Endothelial cell of umbilical vein (primary cell): ENCODE measurements around the gene LRRC37B. TPM values are rescaled to one million over a fixed set of nuclear protein-coding genes. Genes with fewer than 3 reads are reported as not detected.
"Not testable (repeated sequence)": the region's sequence is repeated elsewhere in the genome, so short reads cannot be mapped to it uniquely, and the experiment has no call there.

Experiments
- BruUV-seq: library from RNA; stranded (reverse); fragments of 400-500 nt; replicated peaks from 2 replicates; lab custom pipeline; 2021; lab: Mats Ljungman, UMichigan
- CTCF ChIA-PET: fragments of 300-600, 350-600 bp; sonication (Branson Sonifier 250); formaldehyde crosslinking; loops from one replicate; lab custom pipeline; 2021; ENCODE audit warnings: antibody characterized with exemption, inconsistent platforms; lab: Charles Lee
- POLR2A ChIA-PET: fragments of 300-600, 350-600 bp; sonication (Branson Sonifier 250); formaldehyde crosslinking; loops from one replicate; lab custom pipeline; 2021; ENCODE audit warnings: antibody characterized with exemption, inconsistent platforms; lab: Charles Lee
- DNase-seq: peaks from one replicate; pipeline ENCODE4 v3.0.0-alpha.2; 2011; ENCODE audit warnings: low read depth, low spot score
- FAIRE-seq: peaks from 2 replicates; lab custom pipeline; 2011; peaks lifted over from hg19 to GRCh38; lab: Jason Lieb, UNC
- H2AFZ ChIP-seq: 2 replicates; pipeline ENCODE4 v1.6.0; 2012; ENCODE audit warnings: low read depth, low read length, control low read depth, inconsistent platforms
- H3K27ac ChIP-seq: 2 replicates; pipeline ENCODE4 v1.5.1; 2011; ENCODE audit warnings: low read depth, mild to moderate bottlenecking, control low read depth, low read length, moderate library complexity; ENCODE audit not compliant: insufficient read depth
- H3K27me3 ChIP-seq, 2 experiments: 2 replicates each; pipeline versions ENCODE4 v1.6.0 to v1.6.1; 2011; ENCODE audit warnings: low read length in 2 of 2, mixed read lengths in 1 of 2; ENCODE audit not compliant: control insufficient read depth in 2 of 2, insufficient read depth in 2 of 2
- H3K36me3 ChIP-seq, 2 experiments: 2 replicates in 1 of 2; 3 replicates in 1 of 2; pipeline ENCODE4 v1.5.1; 2011; ENCODE audit warnings: low read length in 2 of 2, mild to moderate bottlenecking in 1 of 2, moderate library complexity in 1 of 2; ENCODE audit not compliant: control insufficient read depth in 2 of 2, insufficient read depth in 2 of 2; ENCODE audit errors: extremely low read depth in 1 of 2
- H3K4me1 ChIP-seq: 3 replicates; pipeline ENCODE4 v1.5.1; 2011; ENCODE audit warnings: mild to moderate bottlenecking, low read length; ENCODE audit not compliant: control insufficient read depth, insufficient read depth; ENCODE audit errors: extremely low read depth
- H3K4me2 ChIP-seq: 2 replicates; pipeline ENCODE4 v1.6.1; 2011; ENCODE audit warnings: low read length, control low read depth, mixed read lengths; ENCODE audit not compliant: insufficient read depth
- H3K4me3 ChIP-seq, 3 experiments: fragments of 200-600 bp in 1 of 3; sonication (generic), shearing (Covaris generic) in 1 of 3; replicated peaks in 1 of 3; 2 replicates each; pipeline ENCODE4 v1.5.1; 2011 to 2016; ENCODE audit warnings: control low read depth in 3 of 3, low read length in 3 of 3, mild to moderate bottlenecking in 2 of 3, inconsistent platforms in 1 of 3, low read depth in 1 of 3, moderate library complexity in 1 of 3; ENCODE audit not compliant: insufficient read depth in 1 of 3
- H3K79me2 ChIP-seq: 2 replicates; pipeline ENCODE4 v1.6.0; 2012; ENCODE audit warnings: low read length, inconsistent platforms; ENCODE audit not compliant: control insufficient read depth, insufficient read depth
- H3K9ac ChIP-seq: replicated peaks from 2 replicates; pipeline ENCODE3; 2011; ENCODE audit warnings: low read length, control low read depth; ENCODE audit not compliant: insufficient read depth; ENCODE audit errors: extremely low read depth
- H3K9me1 ChIP-seq: replicated peaks from 3 replicates; pipeline ENCODE4 v1.6.0; 2011; ENCODE audit warnings: mild to moderate bottlenecking, low read length; ENCODE audit not compliant: control insufficient read depth, insufficient read depth; ENCODE audit errors: extremely low read depth
- H3K9me3 ChIP-seq: replicated peaks from 2 replicates; pipeline ENCODE4 v1.5.1; 2012; ENCODE audit warnings: low read length, inconsistent platforms; ENCODE audit not compliant: control insufficient read depth, insufficient read depth
- H4K20me1 ChIP-seq: replicated peaks from 2 replicates; pipeline ENCODE3; 2011; ENCODE audit warnings: mild to moderate bottlenecking, low read length; ENCODE audit not compliant: control insufficient read depth, insufficient read depth; ENCODE audit errors: extremely low read depth
- dilution Hi-C: fragments of 300-500 bp; cut with MboI; formaldehyde crosslinking; loops from one replicate; pipeline ENCODE4 v1.15.0; 2019; ENCODE audit warnings: low sequenced_read_pairs; ENCODE audit not compliant: extremely low pct_ligation_motif_present
- intact Hi-C: fragments of 100-400 bp; cut with micrococcal nuclease; formaldehyde crosslinking; loops from one replicate; pipeline ENCODE4 v1.10.0; 2022
- polyA plus RNA-seq, 4 experiments: library from polyadenylated mRNA; depleted of rRNA in 3 of 4; stranded (reverse) in 3 of 4; unstranded in 1 of 4; fragments of >200 nt; gene quantifications; 2 replicates each; pipeline versions ENCODE4 v1.2.1 to v1.2.3, GENCODE V29; 2011 to 2012; ENCODE audit warnings: missing spikeins in 1 of 4
- total RNA-seq: library from RNA; stranded (reverse); gene quantifications from 2 replicates; pipeline ENCODE4 v1.2.3, GENCODE V29; 2021

The LRRC37B gene
- total and polyA plus RNA-seq, 2 donors (not counting 3 experiments of a cell fraction or from before 2014, with no cell fraction given) = 12.9 to 22.5 TPM

DNA sequence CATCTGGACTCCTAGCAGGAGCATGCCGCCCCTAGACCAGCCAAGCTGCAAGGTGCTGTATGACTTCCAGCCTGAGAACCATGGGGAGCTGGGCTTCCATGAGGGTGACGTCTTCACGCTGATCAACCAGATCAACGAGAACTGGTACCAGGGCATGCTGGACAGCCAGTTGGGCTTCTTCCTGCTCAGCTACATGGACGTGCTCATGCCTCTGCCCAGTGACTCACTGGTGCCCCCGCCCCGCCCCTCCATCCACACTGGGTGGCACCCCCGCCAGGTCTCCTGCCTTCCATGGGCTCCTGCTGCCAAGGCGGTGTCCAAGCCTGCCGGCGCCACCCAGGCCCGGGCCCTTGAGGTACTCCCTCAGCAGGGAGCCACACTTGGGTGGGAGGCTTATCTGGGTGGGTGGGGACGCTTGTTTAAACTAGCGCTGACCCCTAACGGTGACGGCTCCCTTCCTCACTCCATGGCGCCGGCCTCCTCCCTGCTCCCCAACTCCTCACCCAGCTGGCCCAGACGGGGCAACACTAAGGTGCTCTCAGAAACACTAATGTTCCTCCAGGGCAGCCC, 34.2 kb downstream of the LRRC37B start:
- BruUV-seq, H3K27me3 ChIP-seq, H3K79me2 ChIP-seq, FAIRE-seq, POLR2A ChIA-PET, H2AFZ ChIP-seq, H3K9me3 ChIP-seq, H3K4me1 ChIP-seq, intact Hi-C loops, H3K36me3 ChIP-seq, CTCF ChIA-PET, dilution Hi-C loops, H3K27ac ChIP-seq, H3K4me3 ChIP-seq, H3K9me1 ChIP-seq, H3K4me2 ChIP-seq, H3K9ac ChIP-seq, DNase-seq, H4K20me1 ChIP-seq: not testable (repeated sequence)

DNA sequence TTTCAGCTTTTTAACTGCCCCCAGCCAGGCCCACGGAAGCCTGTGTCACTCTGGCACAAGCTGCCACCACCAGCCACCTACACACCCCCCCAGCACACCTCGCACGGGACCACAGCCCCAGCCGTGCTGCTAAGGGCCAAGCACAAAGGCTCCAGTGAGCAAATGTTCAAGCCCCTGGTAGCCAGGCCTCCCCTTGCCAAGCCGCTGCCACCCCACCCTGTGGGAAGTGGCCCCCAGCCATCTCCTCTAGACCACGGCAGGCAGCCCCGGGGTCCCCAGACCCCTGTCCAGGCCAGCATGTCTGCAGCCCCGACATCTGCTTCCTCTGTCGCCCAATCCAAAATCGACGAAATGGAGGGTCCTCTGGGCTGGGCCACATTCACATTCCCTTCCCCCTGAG, 35.1 kb downstream of the LRRC37B start:
- H3K27ac ChIP-seq, CTCF ChIA-PET, H3K36me3 ChIP-seq, H3K4me2 ChIP-seq, H3K9me3 ChIP-seq, BruUV-seq, DNase-seq, dilution Hi-C loops, H2AFZ ChIP-seq, POLR2A ChIA-PET, H3K9ac ChIP-seq, H4K20me1 ChIP-seq, H3K27me3 ChIP-seq, H3K79me2 ChIP-seq, H3K9me1 ChIP-seq, FAIRE-seq, H3K4me1 ChIP-seq, intact Hi-C loops, H3K4me3 ChIP-seq: not testable (repeated sequence)

DNA sequence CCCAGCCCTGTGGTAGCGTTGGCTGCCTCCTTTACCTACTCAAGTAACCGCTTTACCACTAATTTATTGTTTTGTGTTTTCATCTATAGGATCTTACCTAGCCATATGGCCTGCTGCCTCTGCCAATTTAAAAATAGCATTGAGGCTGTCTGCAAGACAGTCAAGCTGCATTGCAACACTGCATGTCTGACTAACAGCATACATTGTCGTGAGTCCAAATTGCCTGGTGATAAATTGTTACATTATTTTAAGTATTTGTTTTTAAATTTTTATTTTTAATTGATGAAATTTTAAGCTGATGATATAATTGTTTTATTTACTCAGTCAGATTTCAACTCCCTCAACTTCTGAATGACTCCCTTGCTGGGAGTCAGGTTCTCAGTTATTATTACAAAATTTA, 38.4 kb downstream of the LRRC37B start:
- POLR2A ChIA-PET, H3K9ac ChIP-seq, H3K79me2 ChIP-seq, H3K4me3 ChIP-seq, H3K27ac ChIP-seq, intact Hi-C loops, H3K27me3 ChIP-seq, FAIRE-seq, H4K20me1 ChIP-seq, H3K4me1 ChIP-seq, H3K9me1 ChIP-seq, H3K36me3 ChIP-seq, CTCF ChIA-PET, H3K9me3 ChIP-seq, H3K4me2 ChIP-seq, DNase-seq, BruUV-seq, dilution Hi-C loops, H2AFZ ChIP-seq: not testable (repeated sequence)

DNA sequence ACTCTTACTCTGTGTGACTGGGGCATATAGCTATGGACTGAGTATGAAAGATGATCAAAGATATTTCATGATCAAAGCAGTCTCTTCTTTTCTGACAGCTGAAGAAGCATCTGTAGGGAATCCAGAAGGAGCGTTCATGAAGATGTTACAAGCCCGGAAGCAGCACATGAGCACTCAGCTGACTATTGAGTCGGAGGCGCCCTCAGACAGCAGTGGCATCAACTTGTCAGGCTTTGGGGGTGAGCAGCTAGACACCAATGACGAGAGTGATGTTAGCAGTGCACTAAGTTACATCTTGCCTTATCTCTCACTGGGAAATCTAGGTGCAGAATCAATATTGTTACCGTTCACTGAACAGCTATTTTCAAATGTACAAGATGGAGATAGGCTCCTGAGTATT, 40.5 kb downstream of the LRRC37B start:
- H3K36me3 ChIP-seq, H3K27ac ChIP-seq, dilution Hi-C loops, H3K4me2 ChIP-seq, CTCF ChIA-PET, H3K4me1 ChIP-seq, POLR2A ChIA-PET, H4K20me1 ChIP-seq, DNase-seq, H3K27me3 ChIP-seq, H3K79me2 ChIP-seq, intact Hi-C loops, H2AFZ ChIP-seq, H3K9me3 ChIP-seq, BruUV-seq, H3K9ac ChIP-seq, FAIRE-seq, H3K4me3 ChIP-seq, H3K9me1 ChIP-seq: not testable (repeated sequence)
